Stimulated activated CD8-positive, alpha-beta memory T cell treated with anti-CD3 and anti-CD28 coated beads, Interleukin-15, amount 100 ng/mL, for 1 hour (primary cell): Measurements from ENCODE around the gene SP100.
A peak's percentile ranks its signal among the peaks of the same experiment; 100 is the strongest.
"Not testable (repeated sequence)": the region's sequence is repeated elsewhere in the genome, so short reads cannot be mapped to it uniquely, and the experiment has no call there.

Experiments used
- DNase-seq: peaks from one replicate; pipeline ENCODE4 v3.0.0-alpha.2; 2020; ENCODE audit warnings: low read depth

SP100 gene

DNA sequence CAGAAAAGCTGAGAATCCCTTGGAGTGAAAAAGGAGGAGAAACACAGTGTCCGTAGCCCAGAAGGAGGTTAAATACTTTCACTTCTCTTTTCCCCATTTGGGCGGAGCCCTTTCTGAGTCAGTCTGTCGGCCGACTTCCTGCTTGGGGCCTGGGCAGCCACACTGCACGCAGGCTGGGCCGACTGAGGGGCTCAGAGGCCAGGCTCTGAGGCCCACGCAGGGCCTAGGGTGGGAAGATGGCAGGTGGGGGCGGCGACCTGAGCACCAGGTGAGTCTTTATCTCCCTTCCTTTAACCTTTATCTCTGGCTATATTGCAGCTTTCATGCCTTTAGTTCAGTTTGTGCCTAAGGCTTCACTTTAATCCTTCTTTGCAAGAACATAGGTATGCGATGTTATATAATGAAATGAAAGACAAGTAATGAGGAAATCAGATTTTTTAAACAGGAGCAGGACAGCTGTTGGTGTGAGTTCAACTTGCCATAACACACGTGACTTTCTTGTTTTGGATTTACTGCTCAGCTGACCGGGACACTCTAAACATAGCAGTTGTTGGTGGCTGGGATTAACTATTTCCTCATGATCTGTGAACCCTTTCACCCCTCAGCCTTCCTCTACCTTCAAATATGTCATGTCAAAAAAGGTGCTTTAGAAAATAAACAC lies at the start of gene SP100:
Gene SP100, plus strand, starts transcription at position 141 of the 661 bp plus-strand sequence. Its CDS starts 96 bp downstream, at position 237.
- DNase-seq, result peak; percentile 49

DNA sequence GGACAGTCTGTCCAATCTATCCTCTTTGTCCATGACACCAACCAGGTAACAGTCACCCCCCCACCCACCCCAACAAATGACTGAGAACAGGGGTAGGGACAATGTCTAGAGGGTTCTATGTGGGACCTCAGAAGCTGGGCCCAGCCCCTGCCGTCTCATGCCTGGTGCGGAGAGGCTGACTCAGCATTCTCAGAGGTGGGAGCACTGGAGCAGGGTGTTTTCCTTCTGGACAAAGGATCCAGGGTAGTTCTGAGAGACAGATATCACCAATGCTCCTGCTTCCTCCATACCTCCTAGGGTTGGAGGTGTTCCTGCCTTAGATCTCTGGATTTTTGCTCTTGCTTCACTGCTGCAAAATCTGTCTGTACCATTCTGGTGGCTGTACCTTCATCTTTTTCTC lies 33.9 kb upstream of the SP100 start:
- DNase-seq, result no peak

DNA sequence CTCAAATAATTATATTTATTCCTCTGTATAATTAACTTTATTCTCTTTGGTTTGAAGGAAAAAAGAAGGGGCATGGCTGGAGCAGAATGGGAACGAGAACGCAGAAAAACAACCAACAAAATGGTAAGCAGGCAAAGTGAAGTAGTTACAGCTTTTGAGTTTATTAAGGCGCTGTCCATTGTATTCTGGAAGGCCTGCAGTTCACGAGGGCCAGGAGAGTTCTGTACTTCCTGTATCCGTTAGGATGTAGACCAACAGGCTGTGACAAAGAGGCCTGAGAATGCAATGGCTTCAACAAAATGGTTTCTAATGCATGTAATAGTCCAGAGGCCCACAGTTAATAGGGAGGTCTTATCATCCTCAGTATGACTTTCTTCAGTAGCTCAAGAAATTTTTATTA lies 32.5 kb upstream of the SP100 start:
- DNase-seq, result no peak

DNA sequence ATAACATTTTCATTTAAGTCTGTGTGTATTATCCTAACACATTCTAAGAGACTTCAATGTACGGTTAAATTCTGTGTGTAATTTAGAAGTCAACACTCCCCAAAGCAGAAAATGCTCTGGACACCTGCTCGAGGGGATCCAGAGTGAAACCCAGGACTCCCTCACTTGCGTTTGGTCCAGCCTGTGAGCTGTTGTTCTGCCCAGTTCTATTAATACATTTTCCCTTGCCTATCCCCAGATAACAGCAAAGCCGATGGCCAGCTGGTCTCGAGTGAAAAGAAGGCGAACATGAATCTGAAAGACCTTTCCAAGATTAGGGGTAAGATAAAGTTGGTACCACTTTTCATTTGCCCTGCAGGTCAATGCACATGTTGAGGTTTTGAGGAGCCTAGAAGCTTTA lies 31.0 kb upstream of the SP100 start:
- DNase-seq, result no peak

DNA sequence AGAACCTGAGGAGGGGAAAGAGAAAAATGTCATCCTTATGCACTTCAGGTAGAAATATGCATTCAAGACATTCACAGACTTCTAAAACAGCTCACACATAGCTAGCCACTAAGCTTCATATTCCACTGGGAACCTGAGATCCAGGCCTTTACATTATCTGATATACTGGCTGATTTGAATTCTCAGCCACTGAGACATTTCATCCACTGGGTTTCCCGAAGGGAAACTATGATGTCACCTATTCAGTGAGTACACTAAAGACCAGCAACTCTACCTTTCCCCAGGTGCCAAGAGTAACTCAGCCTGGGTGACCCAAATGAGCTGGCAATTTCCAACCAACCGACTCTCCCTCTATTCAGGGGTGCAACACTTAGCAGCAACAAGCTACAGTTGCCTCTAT lies 21.7 kb upstream of the SP100 start:
- no peak for DNase-seq

DNA sequence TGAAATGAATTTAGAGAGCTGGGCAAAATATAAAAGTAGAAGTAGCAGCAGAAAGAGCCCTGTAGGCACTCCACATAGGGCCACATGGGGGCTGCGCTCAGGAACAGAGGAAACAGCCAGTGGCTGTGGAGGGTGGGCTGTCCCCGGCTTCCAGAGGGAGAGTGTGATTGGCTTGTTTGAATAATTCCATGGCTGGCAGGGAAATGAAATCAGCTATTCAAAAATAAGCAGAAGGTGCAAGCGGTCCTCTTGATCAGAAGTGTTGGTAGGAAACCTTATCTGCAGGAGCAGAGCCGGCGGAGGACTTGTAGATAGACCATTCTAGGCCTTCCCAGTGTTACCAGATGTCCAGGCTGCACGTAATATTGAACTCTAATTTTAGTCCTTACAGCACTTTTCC lies 17.3 kb upstream of the SP100 start:
- DNase-seq, result not testable (repeated sequence)

DNA sequence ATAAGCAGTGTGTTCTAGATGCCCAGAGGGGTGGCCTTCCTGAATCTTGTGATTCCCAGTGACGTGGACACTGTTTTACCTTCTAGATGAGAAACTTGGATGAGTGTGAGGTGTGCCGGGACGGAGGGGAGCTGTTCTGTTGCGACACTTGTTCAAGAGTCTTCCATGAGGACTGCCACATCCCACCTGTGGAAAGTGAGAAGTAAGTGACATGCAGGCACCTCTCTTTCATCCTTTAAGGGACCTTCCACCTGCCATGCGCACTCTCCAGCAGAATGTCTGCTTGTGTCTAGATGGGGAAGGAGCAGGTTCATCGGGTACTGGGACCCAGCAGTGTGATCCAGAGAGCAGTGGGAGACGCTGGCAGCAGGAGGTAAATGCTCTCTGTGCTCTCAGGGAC lies 16.0 kb upstream of the SP100 start:
- DNase-seq, result no peak

DNA sequence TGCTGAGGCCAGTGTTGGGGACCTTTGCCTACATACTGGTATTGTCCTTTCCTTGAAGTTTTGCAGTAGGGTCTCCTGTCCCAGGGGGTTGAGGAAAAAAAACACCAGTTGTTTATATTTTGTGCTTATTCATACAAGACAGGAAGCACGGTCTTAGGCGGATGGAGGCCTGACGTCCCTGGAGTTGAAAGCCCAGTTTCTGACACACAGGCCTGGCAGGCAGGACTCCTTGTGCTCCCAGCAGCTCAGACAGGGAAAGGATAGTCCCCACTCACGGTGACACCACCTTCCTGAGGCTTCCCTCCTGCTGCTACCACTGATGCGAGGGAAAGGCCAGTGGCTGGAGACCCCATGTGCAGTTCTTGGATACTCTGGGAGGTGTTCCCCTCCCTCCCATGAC lies 15.5 kb upstream of the SP100 start:
- no peak for DNase-seq

DNA sequence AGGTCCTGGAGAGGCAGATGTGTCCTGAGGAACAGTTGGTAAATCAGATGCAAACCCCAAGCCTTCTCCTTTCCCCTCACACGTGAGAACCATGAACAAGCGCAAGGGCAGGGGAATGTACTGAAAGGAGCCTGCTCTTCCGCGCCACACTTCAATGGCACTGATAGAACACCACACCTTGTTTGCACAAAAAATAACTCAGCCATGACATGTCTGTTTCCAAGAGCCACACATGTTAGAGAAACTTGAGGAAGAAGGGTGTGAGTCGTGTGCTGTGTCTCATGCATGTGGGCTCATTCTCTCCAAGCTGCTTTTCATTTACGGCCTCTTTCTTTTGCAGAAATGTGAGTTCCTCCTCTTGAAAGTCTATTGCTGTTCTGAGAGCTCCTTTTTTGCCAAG lies 15.0 kb upstream of the SP100 start:
- DNase-seq, result not testable (repeated sequence)

DNA sequence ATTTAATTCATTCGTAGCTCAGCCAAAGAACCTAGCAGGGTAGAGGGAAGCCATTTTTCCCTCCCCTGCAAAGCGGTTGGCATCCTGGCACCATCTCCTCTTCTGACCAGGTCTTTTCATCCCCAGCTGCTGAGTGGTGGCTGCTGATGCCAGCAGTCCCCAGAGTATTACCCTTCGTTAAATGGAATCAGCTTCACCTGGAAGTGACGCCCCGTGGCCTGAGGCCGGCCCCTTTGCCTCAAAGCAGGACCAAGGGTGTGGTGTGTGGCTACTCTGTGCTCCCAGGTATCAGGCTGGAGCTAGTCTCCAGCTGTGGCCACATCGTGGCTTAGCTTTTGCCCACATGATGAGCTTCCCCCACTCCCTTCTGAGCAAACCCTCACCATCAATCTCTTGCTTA lies 12.3 kb upstream of the SP100 start:
- no peak for DNase-seq

DNA sequence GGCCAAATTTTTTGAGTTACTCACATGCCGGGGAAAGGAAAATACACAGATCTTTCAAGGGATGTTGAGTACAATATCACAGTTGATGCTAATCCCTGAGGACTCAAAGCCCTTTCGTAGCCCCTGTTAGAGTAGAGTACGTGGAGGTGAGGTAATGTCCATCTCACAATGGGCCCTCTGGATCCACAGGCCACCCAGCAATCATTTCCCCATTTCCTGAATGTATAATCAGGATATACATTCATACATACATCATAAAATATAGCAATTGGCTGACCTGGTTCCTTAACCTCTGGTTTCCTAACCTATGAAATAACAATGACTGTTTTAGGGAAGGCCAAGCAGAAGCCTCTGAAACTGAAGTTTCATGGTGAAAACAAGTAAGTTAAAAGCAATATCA lies 10.2 kb upstream of the SP100 start:
- no peak for DNase-seq

DNA sequence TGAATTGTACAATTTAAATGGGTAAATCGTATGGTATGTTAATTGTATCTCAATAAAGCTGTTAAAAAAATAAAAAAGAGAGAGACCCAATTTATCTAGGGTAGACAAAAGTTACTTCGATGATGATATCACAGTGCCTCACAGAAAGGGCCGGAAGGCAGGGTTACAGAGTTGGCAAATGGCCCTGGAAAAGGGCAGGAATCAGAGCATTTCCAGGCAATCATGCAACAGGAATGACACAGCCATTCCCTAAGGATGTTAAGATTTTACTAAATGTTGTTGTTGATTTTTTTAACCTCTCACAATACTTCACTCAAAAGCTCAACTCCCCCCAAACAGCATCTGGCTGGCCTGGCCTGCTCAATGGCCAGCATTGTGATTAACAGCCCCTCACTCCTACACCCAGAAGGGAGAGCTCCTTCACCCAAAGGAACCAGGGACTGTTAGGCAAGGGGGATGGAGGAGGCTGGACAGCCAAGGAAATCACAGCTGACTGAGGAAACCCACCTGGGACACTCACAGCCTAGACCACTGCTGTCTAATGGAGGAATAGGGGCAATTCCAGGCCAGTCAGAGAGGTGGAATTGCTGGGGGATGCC lies 7.7 kb upstream of the SP100 start:
- no peak for DNase-seq

DNA sequence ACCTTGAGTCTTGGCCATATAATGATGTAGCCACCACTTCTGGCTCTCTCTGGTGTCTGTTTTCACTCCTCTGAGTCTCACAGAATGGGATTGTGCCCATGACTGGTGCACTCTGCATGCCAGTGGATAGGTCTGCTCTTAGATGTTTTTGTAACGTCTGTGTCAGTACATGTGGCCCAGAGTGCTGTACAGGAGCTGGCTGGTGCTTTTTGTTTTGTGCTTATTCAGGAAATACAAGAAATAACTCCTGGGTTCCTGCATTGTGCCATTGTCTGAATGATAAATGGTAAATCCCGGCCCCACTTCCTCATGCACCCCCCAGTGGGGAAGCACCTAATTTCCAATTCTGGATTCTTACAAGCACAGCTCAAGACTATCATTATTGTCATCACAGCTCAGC lies 6.7 kb upstream of the SP100 start:
- not testable (repeated sequence) for DNase-seq

DNA sequence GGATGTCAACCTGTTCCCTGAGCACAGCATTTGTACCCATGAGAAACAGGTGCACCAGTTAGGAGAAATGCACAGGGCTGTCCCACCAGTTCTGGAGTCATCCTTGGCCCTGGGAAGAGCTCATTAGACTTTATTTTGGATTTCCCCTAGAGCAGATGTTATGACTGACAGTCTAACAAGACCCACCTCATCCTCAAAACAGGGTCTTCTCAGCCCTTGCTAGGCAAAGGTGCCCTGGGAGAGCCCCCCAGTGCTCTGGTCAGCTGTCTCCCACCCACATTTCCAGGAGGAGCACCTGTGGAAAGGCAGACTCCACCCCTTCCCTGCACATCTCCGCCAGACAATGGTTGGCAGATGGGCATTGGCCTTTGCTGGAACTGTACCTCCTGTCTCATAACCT lies 5.7 kb upstream of the SP100 start:
- no peak for DNase-seq

DNA sequence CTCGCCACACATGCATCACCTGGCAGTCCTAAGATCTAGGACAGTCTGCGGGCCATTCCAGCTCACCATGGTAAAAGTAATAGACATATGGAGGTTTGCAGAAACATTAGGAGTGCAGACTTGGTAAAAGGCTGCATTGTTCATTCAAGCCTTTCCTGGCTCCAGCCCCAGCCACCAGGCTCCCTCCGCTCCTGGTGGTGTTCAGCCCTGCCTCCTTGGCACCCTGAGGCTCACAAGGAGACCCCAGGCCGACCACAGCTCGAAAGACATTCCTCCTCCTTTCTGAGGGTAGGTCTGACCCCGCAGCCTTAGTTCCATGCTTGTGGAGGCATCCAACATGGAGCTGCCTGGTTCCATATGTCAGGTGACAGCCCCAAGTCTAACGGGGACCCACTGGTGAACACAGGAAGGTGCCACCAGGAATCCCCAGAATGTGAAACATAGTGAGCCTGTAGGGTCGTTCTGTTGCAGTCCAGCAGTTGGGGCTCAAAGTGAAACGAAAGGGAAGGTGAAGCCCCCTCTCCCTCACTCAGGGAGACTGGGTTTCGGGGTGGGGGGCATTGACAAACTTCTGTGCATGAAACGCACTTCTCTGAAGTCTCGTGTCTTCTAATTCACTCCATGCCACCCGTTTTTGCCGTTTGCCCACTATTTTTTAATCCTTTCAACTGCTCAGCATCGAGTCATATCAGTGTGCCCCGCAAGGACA lies 5.0 kb upstream of the SP100 start:
- DNase-seq, result no peak

DNA sequence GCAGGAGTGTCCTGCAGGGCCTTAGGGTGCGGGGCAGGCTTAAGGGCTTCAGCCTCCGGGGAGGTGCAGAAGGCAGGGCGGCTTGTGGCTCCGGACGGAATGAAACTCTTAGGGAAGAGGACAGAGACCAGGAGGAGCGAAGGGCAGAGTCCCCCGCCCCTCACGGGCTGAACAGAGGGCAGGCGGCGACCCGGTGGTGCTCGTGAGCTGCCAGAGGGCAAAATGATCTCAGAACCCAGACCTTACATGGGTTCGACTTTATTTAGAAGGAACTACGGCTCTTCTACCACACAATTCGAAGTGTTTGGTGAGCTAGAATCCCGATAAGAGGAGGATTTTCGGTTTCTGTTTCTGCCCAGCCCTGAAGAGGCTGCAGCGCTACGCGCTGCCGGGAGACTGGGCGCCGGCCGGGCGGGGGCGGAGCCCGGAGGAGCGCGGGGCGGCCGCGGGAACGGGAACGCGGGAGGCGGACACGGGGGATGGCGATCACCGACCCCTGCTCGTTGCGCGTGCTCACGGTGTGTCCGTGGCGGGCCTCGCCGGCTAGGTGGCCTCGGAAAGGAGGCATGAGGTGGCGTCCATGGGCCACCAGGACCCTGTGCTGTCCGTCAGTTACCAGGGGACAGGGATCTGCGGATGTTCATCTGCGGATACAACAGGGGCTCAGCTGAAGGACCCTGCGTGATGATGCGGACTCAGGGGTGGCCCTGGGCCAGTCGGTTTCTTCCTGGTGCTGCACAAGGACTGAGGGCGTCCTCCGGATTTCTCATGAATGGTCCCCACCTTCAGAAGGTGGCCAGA lies 4.2 kb upstream of the SP100 start:
- DNase-seq, result no peak

DNA sequence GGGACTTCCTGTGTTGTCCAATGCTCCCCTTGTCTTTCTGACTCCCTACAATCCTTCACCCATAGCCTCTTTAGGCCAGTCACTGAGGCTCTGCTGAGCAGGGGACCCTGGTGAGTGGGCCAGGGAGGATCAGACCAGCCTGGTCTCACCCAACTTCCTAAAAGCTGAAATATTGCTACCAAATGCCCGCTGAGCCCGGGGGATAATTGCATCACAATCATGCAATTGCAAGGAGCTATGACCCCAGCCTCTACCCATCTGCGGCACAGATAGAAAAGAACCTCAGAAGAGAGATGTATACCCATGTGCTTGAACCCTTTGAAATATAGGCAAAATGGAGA lies 3.7 kb upstream of the SP100 start:
- no peak for DNase-seq

DNA sequence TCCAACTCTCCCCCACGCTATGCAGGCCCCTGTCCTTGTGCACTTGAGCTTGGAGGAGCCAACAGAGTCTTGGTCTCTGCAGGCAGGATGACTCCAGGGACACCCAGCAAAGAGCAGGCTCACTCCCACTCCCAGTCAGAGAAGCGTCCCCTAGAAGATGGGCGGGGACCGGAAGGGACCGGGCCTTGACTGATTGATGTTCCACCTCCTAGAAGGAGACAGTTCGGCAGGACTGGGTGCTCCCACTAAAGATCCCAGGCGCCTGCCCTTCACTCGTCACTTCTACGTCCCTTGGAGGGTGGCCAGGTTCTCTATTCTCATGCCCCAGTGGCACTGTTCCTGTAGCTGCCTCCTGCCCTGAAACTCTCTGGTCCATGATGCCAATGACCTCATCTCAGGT lies 3.2 kb upstream of the SP100 start:
- DNase-seq, result no peak

DNA sequence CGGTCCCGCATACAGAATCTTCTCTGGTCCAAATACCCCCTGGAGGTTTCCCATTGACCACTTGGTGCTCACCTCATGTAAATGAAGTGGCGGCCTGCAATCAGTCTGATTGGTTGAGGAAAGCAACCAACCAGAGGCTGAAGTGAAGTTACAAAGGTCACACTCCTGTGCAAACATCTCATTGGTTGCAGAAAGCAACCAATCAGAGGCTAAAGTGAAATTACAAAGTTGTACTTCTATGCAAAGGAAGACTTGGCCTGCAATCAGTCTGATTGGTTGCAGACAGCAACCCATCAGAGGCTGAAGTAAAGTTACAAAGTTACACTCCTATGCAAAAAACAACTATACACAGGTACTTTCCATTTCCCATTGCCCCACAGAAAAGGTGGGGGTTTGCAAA lies 2.5 kb upstream of the SP100 start:
- DNase-seq, result no peak

DNA sequence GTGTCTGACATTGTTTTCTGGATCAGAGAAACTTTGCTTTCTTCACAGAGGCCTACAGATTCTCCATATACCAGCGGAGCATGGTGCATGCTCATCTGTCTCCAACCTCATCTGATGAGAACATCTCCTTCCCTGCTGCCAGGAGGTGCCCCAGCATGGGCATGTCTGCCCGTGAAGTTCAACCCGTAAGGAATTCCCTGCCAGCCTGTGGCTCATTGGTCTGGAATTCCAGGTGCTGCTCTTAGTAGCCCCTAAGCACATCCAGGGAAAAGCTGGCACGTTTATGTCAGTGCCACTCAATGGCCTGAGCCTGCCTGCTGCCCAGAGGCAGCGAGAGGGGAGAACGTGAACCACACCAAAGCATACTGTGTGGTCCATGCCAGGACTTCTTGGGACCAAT lies 1.7 kb upstream of the SP100 start:
- no peak for DNase-seq

DNA sequence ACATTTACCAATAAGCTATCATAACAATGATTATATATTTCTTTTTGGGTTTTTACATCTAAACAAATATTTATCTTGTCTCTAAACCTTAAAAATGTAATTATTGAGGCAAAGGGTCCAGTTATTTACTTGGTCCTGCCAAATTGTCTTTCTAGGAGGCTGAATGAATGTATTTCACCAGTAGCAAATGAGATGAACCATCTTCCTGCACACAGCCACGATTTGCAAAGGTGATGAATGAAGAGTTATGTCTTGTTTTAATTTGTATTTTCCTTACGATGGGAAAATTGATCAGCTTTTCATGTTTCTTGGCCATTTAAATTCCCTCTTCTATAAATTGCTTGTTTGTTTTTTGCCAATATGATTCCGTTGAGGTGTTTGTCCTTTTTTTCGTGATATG lies 1.4 kb downstream of the SP100 start:
- DNase-seq, result no peak

DNA sequence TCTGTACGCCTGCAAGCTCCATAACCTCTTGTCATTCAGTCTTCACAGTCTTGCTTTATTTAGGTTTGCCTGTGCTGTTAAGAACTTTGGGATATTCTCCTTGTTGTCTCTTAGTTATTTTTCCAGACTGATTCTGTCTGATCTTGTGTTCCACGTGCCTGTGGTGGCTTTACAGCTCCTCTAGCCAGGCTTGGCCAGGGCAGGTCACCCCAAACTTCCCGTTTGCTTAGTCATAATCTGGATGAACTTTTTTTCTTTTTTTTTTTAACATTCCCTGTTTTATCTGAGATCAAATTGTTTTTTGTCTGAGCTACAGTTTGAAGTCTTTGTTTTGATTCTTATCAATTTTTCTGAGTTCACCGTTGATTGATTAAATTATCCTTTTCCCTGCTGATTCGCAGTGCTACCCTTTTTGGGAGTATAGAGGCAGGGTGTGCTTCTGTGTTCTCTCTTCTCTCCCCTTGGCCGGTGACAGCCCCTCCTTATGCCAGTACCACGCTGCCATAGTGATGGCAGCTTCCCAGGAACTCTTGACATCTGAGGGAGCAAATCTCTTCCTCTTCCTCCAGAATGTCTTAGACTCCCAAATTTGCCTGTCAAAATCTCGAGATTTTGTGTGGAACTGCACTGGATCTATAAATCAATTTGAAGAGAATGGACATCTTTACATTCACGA lies 2.5 kb downstream of the SP100 start:
- no peak for DNase-seq
